ENCODE data around the gene CDKN1C.
A peak's percentile ranks its signal among the peaks of the same experiment; 100 is the strongest.

DNA sequence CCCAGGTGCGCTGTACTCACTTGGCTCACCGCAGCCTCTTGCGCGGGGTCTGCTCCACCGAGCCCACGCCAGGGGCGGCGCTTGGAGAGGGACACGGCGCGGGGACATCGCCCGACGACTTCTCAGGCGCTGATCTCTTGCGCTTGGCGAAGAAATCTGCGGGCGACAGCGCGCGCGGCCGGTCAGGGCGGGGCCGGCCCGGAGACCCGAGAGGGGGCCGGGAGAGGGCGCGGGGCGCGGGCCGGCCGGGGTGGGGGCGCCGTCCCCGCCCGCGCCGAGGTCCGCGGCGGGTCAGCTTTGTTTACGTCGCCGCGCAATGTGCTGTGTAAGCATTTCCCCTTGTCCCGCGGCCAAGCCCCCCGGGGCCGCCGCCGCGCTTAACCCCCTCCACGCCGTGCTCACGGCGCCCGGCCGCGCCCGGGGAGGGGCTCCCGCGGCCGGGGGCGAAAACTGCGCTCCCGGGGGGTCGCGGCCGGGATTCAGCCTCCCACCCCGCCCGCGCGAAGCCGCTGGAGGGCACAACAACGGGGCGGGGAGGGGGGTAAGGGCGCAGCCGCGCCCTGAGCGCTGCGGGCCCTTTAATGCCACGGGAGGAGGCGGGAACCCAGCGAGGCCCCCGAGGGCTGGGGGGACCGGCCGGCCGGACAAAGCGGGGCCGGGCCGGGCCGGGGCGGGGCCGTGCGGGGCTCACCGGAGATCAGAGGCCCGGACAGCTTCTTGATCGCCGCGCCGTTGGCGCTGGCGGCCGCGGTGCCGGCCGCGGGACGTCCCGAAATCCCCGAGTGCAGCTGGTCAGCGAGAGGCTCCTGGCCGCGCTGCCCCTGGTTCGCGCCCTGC lies 1.4 kb downstream of the CDKN1C start:
- TF ChIP-seq, protein P1, sequence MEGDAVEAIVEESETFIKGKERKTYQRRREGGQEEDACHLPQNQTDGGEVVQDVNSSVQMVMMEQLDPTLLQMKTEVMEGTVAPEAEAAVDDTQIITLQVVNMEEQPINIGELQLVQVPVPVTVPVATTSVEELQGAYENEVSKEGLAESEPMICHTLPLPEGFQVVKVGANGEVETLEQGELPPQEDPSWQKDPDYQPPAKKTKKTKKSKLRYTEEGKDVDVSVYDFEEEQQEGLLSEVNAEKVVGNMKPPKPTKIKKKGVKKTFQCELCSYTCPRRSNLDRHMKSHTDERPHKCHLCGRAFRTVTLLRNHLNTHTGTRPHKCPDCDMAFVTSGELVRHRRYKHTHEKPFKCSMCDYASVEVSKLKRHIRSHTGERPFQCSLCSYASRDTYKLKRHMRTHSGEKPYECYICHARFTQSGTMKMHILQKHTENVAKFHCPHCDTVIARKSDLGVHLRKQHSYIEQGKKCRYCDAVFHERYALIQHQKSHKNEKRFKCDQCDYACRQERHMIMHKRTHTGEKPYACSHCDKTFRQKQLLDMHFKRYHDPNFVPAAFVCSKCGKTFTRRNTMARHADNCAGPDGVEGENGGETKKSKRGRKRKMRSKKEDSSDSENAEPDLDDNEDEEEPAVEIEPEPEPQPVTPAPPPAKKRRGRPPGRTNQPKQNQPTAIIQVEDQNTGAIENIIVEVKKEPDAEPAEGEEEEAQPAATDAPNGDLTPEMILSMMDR (IDR thresholded peaks at IDR 0.05): no peak
- TF ChIP-seq POLR2A (IDR thresholded peaks at IDR 0.05): peak in 1 of 2 donors; percentile 8

Measured in adrenal gland (tissue), 5 donors.